ENCODE measurements around the gene SLIT1.

- TF ChIP-seq CTCF (IDR thresholded peaks at IDR 0.05; ENCODE audit: insufficient read depth, low read length, poor library complexity, severe bottlenecking) (no peak), EZH2phosphoT487 (conservative IDR thresholded peaks at IDR 0.05; ENCODE audit: low read length) (no peak)
Measured at GRCh38 chr10:97018251-97019212, 167.2 kb downstream of the SLIT1 start.

Measured in SU-DHL-6 (cell line).